Measurements from ENCODE around the gene PARK7.
A peak's percentile ranks its signal among the peaks of the same experiment; 100 is the strongest.
"Not testable (repeated sequence)": the region's sequence is repeated elsewhere in the genome, so short reads cannot be mapped to it uniquely, and the experiment has no call there.

The PARK7 gene

GRCh38 chr1:7948960-7949359, 12.6 kb upstream of the PARK7 start:
- no peak for FAIRE-seq

- not testable (repeated sequence) for FAIRE-seq
Observed at GRCh38 chr1:7952791-7953190, 8.7 kb upstream of the PARK7 start.

GRCh38 chr1:7953850-7954609, 7.5 kb upstream of the PARK7 start:
- FAIRE-seq: peak; percentile 64

- FAIRE-seq: peak; percentile 93
Observed at GRCh38 chr1:7954683-7955082, 6.8 kb upstream of the PARK7 start.

- FAIRE-seq: no peak
Observed at GRCh38 chr1:7956218-7957032, 5.1 kb upstream of the PARK7 start.

- no peak for FAIRE-seq
Observed at GRCh38 chr1:7960165-7960564, 1.3 kb upstream of the PARK7 start.

- FAIRE-seq: no peak
Observed at GRCh38 chr1:7960867-7961215, 670 bp upstream of the PARK7 start.

GRCh38 chr1:7962014-7962335, 464 bp downstream of the PARK7 start:
- FAIRE-seq: no peak

GRCh38 chr1:7962636-7963377, 1.3 kb downstream of the PARK7 start:
- no peak for FAIRE-seq

GRCh38 chr1:7963378-7963730, 1.8 kb downstream of the PARK7 start:
- not testable (repeated sequence) for FAIRE-seq

- FAIRE-seq: not testable (repeated sequence)
Observed at GRCh38 chr1:7963841-7964240, 2.3 kb downstream of the PARK7 start.

GRCh38 chr1:7964476-7964875, 3.0 kb downstream of the PARK7 start:
- no peak for FAIRE-seq

GRCh38 chr1:7967196-7967595, 5.7 kb downstream of the PARK7 start:
- no peak for FAIRE-seq

GRCh38 chr1:7967651-7968050, 6.1 kb downstream of the PARK7 start:
- FAIRE-seq: no peak

GRCh38 chr1:7970246-7970645, 8.7 kb downstream of the PARK7 start:
- FAIRE-seq: no peak

GRCh38 chr1:7971024-7971423, 9.5 kb downstream of the PARK7 start:
- no peak for FAIRE-seq

GRCh38 chr1:7972285-7972684, 10.8 kb downstream of the PARK7 start:
- no peak for FAIRE-seq

GRCh38 chr1:7973086-7973485, 11.6 kb downstream of the PARK7 start:
- FAIRE-seq: no peak

- FAIRE-seq: peak; percentile 33
Observed at GRCh38 chr1:7975212-7975865, 13.8 kb downstream of the PARK7 start.

- FAIRE-seq: no peak
Observed at GRCh38 chr1:7980984-7981383, 19.5 kb downstream of the PARK7 start.

GRCh38 chr1:7983086-7983778, 21.7 kb downstream of the PARK7 start:
- no peak for FAIRE-seq

- no peak for FAIRE-seq
Observed at GRCh38 chr1:7984811-7985210, 23.3 kb downstream of the PARK7 start.
